ENCODE data around the gene ZDHHC17.

The ZDHHC17 gene

DNA sequence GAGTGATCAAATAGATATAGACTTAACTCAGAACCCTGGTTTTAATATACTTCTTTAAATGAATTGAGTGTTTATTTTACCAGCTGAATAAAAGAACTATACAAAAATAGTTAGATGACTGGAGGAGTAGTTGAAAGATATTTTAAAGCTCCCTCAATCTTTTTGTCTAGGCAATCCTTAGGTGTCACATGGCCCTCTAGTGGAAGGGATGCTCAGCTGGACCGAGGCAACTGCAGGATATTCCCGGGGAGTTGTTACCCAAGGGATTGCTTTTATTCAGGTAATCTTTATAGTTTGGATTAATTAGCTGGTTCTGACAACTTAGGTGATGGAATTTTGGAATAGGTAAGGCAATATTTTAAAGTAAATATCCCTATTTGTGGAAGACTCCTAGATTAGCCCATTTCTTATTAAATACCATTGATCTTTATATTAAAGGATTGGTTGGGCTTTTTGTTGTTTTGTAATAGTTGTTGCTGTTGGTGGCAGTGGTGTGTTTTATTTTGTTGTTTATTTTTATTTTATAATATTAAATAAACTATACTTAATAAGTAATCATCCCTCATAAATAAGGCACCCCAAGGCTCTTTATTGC, 57.1 kb downstream of the ZDHHC17 start:
- DNase-seq, result no peak

DNA sequence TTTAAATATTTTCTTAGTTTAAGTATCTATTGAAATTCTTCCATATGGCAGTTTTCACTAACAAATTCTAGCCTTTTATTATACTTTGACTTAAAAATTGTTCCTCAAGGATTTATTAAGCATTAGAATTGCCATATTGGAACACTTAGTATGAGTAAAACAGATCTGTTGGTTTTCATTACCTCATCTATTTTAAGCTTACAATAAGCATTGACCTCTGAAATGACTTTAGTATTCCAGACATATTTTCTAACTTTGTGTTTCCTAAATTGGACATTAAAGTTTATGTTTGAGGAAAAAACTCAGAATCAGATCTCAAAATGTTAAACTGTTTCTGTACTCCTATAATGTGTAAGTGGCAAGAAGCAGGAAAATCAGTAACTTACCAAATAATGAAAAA, 66.5 kb downstream of the ZDHHC17 start:
- DNase-seq, result no peak

DNA sequence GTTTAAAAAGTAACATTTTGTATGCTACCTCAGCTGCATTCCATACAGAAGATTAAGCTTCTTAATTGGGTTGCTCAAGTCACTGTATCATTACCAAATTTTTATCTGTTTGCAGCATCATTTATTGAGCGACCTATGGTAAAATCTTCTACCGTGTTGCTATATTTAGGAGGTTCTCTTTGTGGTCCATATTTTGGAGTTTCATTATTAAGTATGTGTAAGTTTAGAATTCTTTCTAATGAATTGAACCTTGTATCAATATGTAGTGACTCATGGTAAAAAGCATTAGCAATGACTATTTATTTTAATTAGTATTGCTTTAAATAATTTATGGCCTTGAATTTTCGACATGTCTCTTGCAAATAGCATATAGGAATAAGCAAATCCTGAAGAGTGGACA, 72.7 kb downstream of the ZDHHC17 start:
- no peak for DNase-seq

DNA sequence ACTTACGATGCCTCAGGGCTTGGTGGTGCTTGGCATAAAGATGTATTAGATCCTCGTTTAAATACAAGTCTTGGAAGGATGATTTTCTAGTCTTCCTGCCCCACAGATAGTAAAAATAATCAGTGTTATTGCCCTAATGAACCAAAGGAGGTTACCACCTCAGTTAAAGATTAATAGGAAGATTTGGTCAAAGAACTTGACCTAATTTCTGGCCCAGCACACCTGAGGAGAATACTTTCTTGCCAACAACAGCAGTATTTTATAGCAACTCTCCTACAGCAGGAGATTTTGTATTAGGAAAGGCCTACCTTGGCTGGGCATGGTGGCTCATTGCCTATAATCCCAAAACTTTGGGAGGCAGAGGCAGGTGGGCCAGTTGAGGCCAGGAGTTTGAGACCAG, 83.3 kb downstream of the ZDHHC17 start:
- no peak for DNase-seq

DNA sequence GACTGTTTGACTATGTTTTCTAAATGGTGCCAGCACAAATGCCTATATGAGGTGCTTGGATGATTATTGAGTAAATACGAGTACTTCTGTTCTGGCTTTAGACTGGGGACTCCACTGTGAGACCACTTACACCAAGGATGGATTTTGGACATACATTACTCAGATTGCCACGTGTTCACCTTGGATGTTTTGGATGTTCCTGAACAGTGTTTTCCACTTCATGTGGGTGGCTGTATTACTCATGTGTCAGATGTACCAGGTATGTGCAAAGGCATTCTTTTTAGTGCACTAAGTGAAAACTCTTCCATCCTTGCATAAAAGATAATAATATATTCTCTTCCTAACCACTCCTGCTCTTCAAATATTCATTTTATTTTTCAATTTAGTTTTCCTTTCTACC, 84.2 kb downstream of the ZDHHC17 start:
- DNase-seq, result no peak

DNA sequence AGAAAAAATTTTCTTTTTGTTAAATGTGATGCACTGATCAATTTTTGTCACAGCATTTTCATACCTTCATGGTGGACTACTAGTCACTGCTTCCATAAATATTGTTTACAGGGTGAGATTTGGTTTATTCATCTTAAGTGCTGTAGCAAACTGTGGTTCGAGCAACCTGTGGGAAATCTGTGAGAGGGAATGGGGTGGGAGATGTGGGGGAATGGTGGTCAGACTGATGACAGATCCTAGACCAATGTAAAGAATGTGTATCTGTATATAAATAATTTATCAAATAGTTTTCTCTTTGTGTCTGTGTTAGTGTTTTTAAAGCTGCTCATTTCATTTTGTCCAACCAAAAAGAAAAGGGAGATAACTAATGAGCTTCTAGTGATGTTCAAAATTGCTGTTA, 88.2 kb downstream of the ZDHHC17 start:
- no peak for DNase-seq

DNA sequence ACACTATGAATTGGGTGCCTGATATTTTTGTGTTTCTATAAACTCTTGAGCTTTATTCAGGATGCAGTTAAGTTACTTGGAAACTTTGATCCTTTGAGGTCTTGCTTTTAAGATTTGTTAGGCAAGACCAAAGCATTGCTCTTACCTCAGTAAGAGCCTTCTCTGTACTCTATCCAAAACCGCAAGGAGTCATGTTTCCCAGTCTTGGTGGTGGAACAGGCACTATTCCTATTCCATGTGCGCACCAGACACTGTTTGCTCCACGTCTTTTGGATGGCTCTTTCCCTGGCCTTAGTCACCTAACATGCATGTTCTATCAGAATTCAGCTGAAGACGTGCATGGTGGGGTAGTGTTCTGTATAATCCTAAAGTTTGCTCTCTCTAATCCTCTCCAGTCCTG, 91.4 kb downstream of the ZDHHC17 start:
- DNase-seq, result no peak

DNA sequence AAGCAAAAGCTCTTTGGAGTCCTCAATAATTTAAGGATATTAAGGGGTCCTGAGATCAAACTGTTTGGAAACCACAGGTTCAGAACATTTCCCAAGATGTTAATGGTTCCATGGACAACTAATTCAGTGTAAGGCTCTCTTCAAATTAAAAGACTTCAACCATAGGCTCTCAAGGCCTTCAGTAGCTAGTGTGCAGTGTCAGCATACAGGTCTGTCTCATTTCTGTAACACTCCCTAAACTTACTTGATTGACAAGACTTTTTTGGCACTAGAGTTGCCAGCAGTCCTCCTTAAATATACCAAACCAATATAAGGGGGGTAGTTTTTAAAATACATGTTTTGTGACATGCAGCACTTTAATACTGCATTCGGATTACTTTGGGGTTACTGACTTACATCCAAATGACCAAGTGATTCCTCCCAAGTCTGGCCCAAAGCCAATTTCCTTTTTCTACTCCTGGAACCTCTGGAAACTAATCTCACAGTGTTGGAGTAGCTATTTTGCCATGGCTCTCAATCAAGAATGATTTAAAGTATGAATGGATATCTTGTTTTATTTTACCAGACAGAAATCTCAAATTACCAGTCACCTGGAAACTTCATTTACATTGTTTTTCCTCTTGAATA, 92.2 kb downstream of the ZDHHC17 start:
- no peak for DNase-seq

DNA sequence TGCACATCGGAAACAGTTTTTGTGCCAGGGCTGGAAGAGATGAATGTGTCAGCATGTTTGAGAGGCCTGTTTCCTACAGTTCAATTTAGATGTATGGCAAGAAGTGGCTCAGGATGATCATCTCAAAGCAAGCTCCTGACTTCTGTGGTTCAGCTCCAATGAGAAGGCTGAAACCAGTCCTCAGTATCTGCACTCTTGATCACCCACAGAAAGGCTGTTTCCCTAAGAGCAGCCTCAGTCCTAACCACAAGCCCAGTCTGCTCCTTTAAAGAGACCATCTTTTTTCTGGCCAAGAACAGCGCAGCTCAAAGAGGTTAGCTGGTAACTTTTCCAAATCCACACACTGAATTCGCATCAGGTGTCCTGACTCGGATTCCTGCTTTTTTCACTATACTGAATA, 95.7 kb downstream of the ZDHHC17 start:
- no peak for DNase-seq

DNA sequence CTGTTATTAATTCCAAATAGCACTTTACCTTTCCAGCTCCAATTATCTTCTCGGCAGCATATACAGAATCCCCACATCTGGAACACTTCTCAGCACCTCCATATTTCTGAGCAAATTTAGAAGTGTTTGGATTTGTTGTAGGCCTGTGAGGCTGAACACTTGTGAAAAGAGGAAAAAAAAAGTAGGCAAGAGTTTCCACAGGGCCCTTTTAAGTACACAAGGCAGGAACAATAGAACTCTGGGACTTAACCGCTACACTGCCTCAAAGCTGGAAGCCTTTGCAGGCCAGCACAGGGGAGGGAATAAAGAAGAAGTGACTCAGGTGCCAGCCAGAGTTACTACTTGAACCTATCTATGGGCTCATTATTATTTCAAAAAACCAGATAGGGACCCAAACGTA, 96.3 kb downstream of the ZDHHC17 start:
- no peak for DNase-seq

DNA sequence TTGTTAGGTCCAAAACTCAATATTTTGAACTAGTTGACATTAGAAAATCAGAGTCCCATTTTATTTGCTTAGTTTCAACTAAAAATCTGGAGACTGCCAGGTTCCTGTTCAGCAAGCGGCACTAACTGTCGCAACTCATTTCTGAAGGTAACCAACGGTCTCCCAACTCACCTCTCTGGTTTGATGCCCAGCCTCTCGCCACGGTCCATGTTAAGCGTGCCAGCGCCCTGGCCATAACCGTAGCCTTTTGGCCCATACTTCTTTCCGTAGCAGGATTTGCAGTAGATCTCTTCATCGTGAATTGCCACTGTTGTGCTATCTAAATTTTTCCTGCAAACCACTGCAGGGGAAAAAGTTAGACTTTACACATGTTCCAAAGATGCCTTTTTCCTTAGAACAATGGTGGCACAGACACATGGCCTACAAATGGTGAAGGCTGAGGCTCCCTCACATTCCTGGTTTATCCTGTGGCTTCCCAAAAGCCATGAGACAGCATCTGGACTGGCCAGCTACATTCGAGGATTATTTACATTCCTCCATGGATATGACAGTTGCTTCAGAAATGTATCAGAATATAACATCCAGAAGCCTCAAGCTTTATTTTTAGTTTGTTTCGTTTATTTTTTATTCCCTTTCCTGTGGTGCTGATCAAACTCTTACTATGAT, 99.2 kb downstream of the ZDHHC17 start:
- DNase-seq, result no peak

DNA sequence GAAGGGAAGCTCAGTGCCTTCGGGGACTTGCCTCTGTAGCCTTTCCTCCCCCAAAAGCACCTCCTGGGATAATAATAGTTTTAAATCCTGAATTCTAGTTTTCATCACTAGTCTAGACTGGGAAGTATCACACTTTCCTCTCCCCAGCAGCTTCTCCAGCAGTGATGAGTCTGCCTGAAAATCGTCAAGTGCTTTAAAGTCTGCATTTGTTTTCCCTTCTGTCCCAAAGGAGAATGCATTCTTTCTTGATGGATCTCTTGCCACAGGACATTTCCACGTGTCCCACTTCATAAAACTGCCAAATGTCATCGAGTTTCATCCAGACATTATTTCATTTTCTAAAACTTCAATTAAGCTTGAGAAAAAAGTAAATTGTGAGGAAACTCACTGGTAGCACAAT, 99.9 kb downstream of the ZDHHC17 start:
- no peak for DNase-seq

DNA sequence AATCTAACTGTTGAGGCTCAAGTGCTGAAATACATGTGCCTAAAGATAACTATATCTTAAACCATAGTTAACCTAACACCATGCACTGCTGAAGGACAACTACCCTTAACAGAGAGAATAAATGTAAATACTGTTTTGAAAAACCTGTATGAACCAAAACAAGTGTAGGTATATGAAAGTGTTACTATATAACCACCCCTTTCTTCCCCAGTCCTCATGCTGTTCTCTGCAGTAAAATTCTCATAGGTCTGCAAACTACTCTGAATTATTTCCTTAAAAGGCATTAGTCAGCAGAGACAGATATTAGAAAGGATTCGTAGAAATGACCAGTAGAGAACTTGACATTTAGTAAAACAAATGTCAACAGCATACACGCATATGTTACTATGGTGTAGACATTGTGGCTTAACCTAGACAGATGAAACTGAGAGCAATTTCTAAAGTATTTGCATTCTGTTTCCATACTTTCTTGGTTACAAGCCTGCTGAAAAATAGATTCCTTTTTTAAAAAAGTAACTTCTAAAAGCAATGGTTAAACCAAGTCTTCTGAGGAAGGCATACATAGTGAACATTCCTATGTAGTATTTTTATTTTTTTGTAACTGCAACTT, 101.0 kb downstream of the ZDHHC17 start:
- DNase-seq, result no peak

DNA sequence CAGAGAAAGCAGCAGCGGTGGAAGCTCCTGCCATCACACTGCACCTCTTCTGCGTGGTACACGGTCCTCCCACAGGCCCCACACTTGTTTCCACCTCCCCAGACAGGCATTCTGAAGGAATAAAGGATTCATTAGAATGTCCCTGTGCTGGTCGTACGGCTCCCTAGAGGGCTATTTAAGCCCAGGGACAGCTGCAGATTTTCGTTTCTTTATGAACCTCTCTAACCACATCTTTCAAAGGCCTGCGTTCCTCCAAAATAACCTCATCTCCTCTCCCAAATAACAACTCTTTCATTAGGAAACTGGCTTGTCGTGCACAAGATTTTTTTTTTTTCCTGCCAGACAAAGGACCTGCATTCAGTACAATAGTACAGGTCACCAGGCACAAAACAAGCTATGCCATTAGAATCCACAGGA, 102.2 kb downstream of the ZDHHC17 start:
- no peak for DNase-seq

DNA sequence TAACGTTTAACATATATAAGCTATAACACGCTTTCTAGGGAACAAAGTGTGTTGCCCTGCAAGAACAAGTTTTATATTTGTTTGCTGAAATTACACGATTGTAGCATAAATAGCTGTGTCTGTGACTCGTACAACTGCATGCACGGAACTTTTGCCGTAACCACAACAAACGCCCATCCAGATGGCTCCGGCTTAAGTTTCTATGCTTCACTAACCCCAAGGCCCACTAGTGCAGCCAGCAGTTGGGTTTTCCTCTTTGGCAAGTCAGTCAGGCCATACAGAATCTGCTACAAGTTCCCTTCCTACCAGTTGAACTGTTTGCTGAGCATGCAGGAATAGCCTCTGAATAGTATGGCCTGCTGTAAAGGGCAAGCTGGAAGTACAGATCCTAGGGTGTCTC, 102.8 kb downstream of the ZDHHC17 start:
- DNase-seq, result no peak

DNA sequence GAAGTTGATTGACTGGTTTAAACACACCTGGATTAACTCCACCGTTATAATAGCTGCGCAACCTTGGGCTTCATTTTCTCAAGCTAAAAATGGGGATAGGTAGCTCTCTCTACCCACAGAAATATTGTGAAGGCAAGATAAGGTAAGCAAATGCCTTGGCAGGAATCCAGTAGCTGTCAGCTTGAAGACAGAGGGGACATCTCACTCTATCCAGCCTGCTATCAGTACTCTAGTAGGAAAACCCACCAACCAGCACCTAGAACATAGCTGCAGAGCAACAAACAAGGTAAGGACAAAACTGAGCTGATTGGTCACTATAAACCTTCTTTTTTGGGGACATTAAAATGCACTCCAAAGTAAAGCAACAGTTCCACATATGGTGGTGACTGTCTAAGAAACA, 107.2 kb downstream of the ZDHHC17 start:
- DNase-seq, result no peak

DNA sequence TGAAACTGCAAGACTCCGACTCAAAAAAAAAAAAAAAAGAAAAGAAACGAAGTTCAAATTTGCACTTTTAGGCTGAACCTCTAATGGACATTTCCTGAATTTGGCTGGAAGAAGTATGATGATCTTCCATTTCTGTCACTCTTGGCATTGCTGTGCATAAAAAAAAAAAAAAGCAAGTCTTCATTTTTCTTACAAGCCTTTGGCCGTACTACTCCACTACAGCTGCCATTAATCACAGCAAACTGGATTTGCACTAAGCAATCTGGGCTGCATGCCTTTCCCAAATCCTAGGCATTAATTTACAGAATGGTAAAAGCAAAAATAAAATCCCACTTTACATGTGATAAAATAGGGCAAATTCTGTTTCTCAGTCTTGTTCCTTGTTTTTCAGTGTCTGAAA, 107.8 kb downstream of the ZDHHC17 start:
- no peak for DNase-seq

DNA sequence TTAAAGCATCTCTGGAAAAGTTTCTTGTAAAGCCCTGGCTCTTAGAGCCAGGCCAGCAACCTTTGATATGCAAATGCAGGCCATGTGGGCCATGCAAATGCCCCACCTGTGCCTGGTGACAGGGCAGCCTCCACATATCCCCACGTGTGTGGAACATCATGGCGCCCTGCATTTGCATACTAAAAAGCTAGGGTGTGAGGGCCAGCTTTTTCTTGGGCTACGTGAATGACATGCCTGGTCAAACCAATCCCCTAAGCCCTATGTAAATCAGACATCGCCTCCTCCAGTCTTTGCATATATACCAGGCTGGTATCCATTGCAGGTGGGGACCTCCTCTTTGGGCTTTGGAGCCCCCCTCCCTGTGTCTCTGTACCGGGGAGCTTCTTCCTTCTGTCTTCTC, 108.5 kb downstream of the ZDHHC17 start:
- DNase-seq, result no peak

DNA sequence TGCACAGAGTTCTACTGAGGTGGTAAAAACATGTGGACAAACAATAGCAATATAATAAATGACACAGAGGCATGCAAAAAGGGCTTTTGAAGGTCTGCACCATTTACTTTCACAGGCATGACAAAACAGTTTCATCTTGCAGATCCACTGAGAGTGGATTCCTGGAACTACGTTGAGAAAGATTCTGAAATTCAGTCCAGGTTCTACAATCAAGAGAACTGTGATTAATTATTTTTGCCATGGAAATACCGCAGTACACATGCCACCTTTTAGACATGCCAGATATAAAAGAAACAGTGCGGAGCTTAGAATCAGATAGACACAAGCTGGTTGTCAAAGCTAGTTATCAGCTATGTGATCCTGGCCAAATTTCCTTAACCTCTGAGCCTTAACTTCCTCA, 110.1 kb downstream of the ZDHHC17 start:
- no peak for DNase-seq

DNA sequence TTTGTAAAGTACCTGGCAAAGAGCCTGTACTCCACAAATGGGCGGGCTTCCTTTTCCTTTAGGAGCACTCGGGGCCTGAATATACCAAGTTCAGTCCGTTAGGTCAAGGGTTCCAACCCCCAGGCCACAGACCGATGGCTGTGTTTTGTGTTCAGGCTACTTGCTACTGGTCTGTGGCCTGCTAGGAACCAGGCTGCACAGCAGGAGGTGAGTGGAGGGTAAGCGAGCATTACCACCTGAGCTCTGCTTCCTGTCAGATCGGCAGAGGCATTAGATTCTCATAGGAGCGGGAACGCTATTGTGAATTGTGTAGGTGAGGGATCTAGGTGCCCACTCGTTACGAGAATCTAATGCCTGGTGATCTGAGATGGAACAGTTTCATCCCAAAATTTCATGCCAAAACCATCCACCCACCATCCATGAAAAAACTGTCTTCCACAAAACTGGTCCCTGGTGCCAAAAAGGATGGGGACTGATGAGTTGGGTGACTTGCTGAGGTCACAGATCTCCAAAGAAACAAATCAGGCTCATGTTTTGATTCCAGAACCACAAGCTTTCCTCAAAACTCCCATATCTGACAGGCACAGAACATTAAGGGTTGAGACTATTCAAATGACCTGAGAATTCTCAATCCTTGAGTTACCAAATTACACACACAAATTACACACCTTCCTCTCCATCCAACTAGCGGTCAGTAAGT, 110.7 kb downstream of the ZDHHC17 start:
- DNase-seq, result no peak

DNA sequence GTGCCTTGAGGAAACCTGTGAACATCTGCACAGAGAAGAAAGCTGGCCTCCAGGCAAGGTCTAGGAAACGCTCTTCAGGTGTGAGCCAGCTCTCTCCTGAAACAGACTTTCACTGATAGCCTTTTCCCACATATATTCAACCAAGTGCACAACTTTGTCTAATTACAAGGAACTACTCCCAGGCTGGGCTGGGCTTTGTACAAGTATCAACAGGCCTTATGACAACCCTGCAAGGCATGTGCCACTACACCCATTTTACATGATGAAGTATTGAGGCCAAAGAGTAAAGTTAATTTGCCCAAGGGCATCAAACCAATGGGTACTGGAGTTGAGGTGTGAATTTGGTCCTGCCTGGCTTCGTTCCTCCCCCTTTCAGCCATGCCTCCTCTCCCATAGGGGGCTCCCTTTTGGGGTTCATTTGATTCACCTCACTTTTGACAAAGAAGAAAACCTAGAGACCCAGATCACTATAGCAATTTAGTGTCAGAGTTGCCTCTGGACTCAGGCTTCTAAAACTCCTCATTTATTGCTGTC, 112.8 kb downstream of the ZDHHC17 start:
- DNase-seq, result no peak

DNA sequence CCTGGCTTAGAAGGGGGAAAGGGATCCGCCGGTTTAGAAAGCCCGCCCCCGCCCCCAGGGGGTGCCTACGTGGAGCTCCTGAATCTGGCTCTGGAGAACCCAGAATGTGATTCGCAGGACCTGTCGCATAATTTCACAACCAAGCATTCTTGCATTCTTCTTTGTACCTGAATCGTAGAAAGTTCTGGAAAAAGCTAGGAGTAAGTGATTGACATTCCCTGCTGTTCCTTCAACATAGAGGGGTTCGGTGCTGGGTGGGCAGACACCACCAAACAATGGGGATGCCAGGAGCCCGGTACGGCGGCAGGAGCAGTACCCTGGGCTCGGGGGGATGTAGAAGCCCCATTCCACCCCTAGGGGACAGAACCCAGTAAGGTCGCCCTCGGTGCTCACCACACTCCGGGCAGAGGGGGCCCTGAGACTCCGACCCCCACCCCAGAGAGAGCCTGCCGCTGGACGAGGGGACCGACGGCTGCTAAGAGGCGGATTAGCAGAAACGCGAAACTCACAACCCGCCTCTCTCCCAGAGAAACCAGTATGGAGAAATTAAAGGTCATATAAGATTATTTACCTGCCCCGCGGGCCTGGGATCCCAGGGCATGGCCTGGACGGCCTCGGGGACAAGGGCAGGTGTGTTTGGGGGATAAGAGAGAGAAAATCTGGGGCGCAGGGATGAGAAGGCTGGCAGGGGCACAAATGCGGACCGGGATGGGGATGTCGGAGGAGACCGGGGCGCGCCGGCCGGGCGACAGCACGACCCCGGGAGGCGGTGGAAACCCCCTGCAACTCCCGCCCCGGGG, 114.4 kb downstream of the ZDHHC17 start:
- no peak for DNase-seq

Measured in effector CD4-positive, alpha-beta T cell (primary cell).